K562 (cell line): Measurements from ENCODE around the gene ACE. TPM values are rescaled to one million over a fixed set of nuclear protein-coding genes. Genes with fewer than 3 reads are reported as not detected.

Experiments
- FOXK2 ChIP-seq, 2 experiments: fragments of 450-650 bp; IDR thresholded peaks in 1 of 2; conservative IDR thresholded peaks in 1 of 2; 2 replicates each; pipeline ENCODE4 v1.6.1; 2016; ENCODE audit warnings: low read depth in 2 of 2, mild to moderate bottlenecking in 1 of 2
- GATAD2A ChIP-seq: fragments of 450-650 bp; IDR thresholded peaks from 2 replicates; pipeline ENCODE4 v1.6.1; 2017
- KAT7 ChIP-seq: sonication (generic); formaldehyde crosslinking; IDR thresholded peaks from 2 replicates; pipeline ENCODE4 v1.8.0; 2022; ENCODE audit warnings: missing genetic modification reagents, mild to moderate bottlenecking, borderline replicate concordance
- MAFK ChIP-seq: IDR thresholded peaks from 2 replicates; pipeline ENCODE4 v1.6.1; 2011; ENCODE audit warnings: low read length, improper control_type of control experiment
- MTF1 ChIP-seq: fragments of 250-450 bp; sonication (Bioruptor Pico); IDR thresholded peaks from 2 replicates; pipeline ENCODE4 v1.9.0; 2021; ENCODE audit warnings: moderate library complexity, mild to moderate bottlenecking, inconsistent platforms, borderline replicate concordance
- SMAD4 ChIP-seq: fragments of 250-450 bp; sonication (Bioruptor Pico); conservative IDR thresholded peaks from 2 replicates; pipeline ENCODE4 v1.8.0; 2021; ENCODE audit warnings: inconsistent platforms, mild to moderate bottlenecking, moderate library complexity
- SNRNP70 ChIP-seq: fragments of 200-400 bp; formaldehyde crosslinking; optimal IDR thresholded peaks from 2 replicates; pipeline ENCODE3; 2017; ENCODE audit warnings: low read depth, low read length
- THAP12 ChIP-seq: fragments of 250-450 bp; sonication (Bioruptor Pico); IDR thresholded peaks from 2 replicates; pipeline ENCODE4 v1.9.0; 2021; ENCODE audit warnings: mild to moderate bottlenecking, inconsistent platforms
- U2AF1 ChIP-seq: fragments of 200-400 bp; formaldehyde crosslinking; optimal IDR thresholded peaks from 2 replicates; pipeline ENCODE3; 2017; ENCODE audit warnings: mild to moderate bottlenecking, low read depth, low read length, moderate library complexity
- ZFP36 ChIP-seq: fragments of 150-350 bp; IDR thresholded peaks from 2 replicates; pipeline ENCODE4 v1.6.1; 2018; ENCODE audit warnings: low read length, low read depth; ENCODE audit not compliant: partially characterized antibody
- ZKSCAN8 ChIP-seq: fragments of 200-800 bp; sonication (Bioruptor generic); IDR thresholded peaks from 2 replicates; pipeline ENCODE4 v1.6.1; 2016; ENCODE audit warnings: missing genetic modification characterization, missing compliant biosample characterization
- ZNF12 ChIP-seq: sonication (generic); formaldehyde crosslinking; IDR thresholded peaks from 2 replicates; pipeline ENCODE4 v1.4.0; 2020; ENCODE audit warnings: mild to moderate bottlenecking, missing genetic modification reagents
- ZNF140 ChIP-seq: fragments of 250-450 bp; sonication (Bioruptor Pico); IDR thresholded peaks from 2 replicates; pipeline ENCODE4 v1.8.0; 2021; ENCODE audit warnings: moderate library complexity, mild to moderate bottlenecking, inconsistent platforms
- ZNF175 ChIP-seq: fragments of 200-800 bp; sonication (Bioruptor generic); IDR thresholded peaks from 2 replicates; pipeline ENCODE4 v1.6.1; 2016; ENCODE audit warnings: low read depth, mild to moderate bottlenecking, missing genetic modification characterization, missing compliant biosample characterization
- polyA plus RNA-seq, 8 experiments: library from polyadenylated mRNA; depleted of rRNA in 4 of 8; stranded (reverse) in 5 of 8; unstranded in 3 of 8; fragments of >200 nt; fragmentation: Nextera tagmentation in 2 of 8; fragmentation: Illumina TruSeq in 1 of 8; extraction: Ambion mirVana in 2 of 8; extraction: Trizol in 1 of 8; gene quantifications; 2 replicates each; pipeline versions ENCODE4 v1.2.1 to v1.2.3, GENCODE V29; 2011 to 2014; ENCODE audit warnings: inconsistent platforms in 1 of 8, missing spikeins in 1 of 8
- total RNA-seq, 7 experiments: library from RNA; depleted of rRNA in 6 of 7; stranded (reverse); fragments of >200 nt in 6 of 7; fragmentation: Illumina TruSeq in 2 of 7; extraction: Trizol in 2 of 7; gene quantifications; 2 replicates each; pipeline versions ENCODE4 v1.2.1 to v1.2.3, GENCODE V29; 2011 to 2021; ENCODE audit warnings: low replicate concordance in 1 of 7
- TF ChIP-seq, protein P1 (sequence below), 2 experiments: IDR thresholded peaks; 2 replicates each; pipeline ENCODE4 v1.6.1; 2011; ENCODE audit warnings: borderline replicate concordance in 1 of 2, control low read depth in 1 of 2, low read depth in 1 of 2, low read length in 1 of 2, mild to moderate bottlenecking in 1 of 2, mixed read lengths in 1 of 2, moderate library complexity in 1 of 2; ENCODE audit not compliant: insufficient read depth in 1 of 2, insufficient read length in 1 of 2, poor library complexity in 1 of 2, severe bottlenecking in 1 of 2; ENCODE audit errors: extremely low read depth in 1 of 2
- TF ChIP-seq, protein P2 (sequence below), 3 experiments: fragments of 200-800 bp in 1 of 3; fragments of 250-450 bp in 1 of 3; fragments of 450-650 bp in 1 of 3; sonication (Bioruptor Pico) in 1 of 3; sonication (Bioruptor generic) in 1 of 3; formaldehyde crosslinking in 1 of 3; IDR thresholded peaks; 2 replicates each; pipeline versions ENCODE4 v1.6.1 to v1.8.0; 2016 to 2022; ENCODE audit warnings: mild to moderate bottlenecking in 2 of 3, missing genetic modification characterization in 2 of 3, missing compliant biosample characterization in 1 of 3, moderate library complexity in 1 of 3
- TF ChIP-seq, protein P3 (sequence below): fragments of 450-650 bp; formaldehyde crosslinking; IDR thresholded peaks from 2 replicates; pipeline ENCODE4 v1.4.0; 2020; ENCODE audit warnings: mild to moderate bottlenecking

Gene ACE
- total and polyA plus RNA-seq, 9 of the 15 experiments (the other 6 are each of a cell fraction or from before 2014, with no cell fraction given) = 0.07 to 2.5 (median 0.47) TPM; not detected in 1

DNA sequence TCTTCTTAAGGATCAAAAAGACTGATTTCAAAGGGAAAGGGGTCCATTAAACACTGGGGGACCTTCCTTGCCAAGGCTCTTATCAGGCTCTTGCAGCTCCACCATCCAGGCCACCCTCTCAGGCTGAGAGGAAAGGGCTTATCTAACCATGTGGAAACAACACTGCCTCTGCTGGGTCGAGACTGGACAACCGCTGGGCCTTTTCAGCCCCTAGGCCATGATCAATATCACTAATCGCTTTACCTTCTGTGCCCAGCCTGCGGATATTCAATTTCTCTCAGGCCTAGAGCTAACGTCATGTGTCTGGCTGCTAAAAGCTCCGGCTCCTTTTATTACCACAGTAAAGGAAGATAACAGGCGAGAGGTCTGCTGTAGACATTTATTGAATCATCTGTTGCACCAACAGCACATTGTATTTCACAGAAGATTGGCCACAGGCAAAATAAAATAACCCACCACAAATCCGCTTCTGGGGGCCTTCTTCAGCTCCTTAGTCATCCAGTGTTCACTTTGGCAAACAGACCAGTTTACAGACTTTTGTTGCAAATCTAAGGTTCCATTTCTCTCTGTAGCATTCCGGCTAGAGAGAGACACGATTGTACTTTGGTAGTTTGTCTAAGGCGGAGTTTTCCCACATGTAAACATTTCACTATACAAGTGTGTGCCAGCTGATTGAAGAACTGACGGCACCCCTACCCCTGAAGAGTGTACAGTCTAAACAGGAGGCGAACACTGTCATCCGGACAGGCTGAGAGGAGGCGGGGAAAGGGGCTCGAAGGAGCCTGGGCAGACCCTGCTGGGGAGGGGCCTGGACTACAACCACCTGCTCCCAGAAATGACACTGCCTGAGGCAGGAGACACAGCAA is 44.7 kb upstream of the ACE start (continued):
- TF ChIP-seq ZNF175 (peak; percentile 63; the same call in 1 of the 2 replicates), SMAD4 (CRISPR knock-in tag) (peak; percentile 93), MTF1 (CRISPR knock-in tag) (no peak), ZKSCAN8 (0 out of 2 replicates have a peak, but pooled peaks have one; percentile 57), ZFP36 (peak; percentile 46), FOXK2 (conservative IDR thresholded peaks at IDR 0.05 in 1 of 2, IDR thresholded peaks at IDR 0.05 in 1 of 2; ENCODE audit: low read depth in 2 of 2) (0 out of 4 replicates have a peak, but pooled peaks of 1 of the 2 experiments have one; percentile 51), KAT7 (CRISPR knock-in tag) (0 out of 2 replicates have a peak, but pooled peaks have one; percentile 69), SNRNP70 (no peak), THAP12 (CRISPR knock-in tag) (0 out of 2 replicates have a peak, but pooled peaks have one; percentile 10), ZNF12 (CRISPR knock-in tag) (no peak), GATAD2A (peak; percentile 92), ZNF140 (CRISPR knock-in tag) (no peak), U2AF1 (no peak), MAFK (no peak)
- TF ChIP-seq, protein P1, sequence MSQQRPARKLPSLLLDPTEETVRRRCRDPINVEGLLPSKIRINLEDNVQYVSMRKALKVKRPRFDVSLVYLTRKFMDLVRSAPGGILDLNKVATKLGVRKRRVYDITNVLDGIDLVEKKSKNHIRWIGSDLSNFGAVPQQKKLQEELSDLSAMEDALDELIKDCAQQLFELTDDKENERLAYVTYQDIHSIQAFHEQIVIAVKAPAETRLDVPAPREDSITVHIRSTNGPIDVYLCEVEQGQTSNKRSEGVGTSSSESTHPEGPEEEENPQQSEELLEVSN (IDR thresholded peaks at IDR 0.05; ENCODE audit: borderline replicate concordance in 1 of 2, extremely low read depth in 1 of 2, insufficient read depth in 1 of 2, insufficient read length in 1 of 2, low read depth in 1 of 2, low read length in 1 of 2, poor library complexity in 1 of 2, severe bottlenecking in 1 of 2) = peak in 1 of 2 experiments; percentile 53
- TF ChIP-seq, protein P2, sequence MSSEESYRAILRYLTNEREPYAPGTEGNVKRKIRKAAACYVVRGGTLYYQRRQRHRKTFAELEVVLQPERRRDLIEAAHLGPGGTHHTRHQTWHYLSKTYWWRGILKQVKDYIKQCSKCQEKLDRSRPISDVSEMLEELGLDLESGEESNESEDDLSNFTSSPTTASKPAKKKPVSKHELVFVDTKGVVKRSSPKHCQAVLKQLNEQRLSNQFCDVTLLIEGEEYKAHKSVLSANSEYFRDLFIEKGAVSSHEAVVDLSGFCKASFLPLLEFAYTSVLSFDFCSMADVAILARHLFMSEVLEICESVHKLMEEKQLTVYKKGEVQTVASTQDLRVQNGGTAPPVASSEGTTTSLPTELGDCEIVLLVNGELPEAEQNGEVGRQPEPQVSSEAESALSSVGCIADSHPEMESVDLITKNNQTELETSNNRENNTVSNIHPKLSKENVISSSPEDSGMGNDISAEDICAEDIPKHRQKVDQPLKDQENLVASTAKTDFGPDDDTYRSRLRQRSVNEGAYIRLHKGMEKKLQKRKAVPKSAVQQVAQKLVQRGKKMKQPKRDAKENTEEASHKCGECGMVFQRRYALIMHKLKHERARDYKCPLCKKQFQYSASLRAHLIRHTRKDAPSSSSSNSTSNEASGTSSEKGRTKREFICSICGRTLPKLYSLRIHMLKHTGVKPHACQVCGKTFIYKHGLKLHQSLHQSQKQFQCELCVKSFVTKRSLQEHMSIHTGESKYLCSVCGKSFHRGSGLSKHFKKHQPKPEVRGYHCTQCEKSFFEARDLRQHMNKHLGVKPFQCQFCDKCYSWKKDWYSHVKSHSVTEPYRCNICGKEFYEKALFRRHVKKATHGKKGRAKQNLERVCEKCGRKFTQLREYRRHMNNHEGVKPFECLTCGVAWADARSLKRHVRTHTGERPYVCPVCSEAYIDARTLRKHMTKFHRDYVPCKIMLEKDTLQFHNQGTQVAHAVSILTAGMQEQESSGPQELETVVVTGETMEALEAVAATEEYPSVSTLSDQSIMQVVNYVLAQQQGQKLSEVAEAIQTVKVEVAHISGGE (CRISPR knock-in tag; IDR thresholded peaks at IDR 0.05) = peak in 1 of 3 experiments; percentile 79; a peak in 2 of 6 replicates
- TF ChIP-seq, protein P3, sequence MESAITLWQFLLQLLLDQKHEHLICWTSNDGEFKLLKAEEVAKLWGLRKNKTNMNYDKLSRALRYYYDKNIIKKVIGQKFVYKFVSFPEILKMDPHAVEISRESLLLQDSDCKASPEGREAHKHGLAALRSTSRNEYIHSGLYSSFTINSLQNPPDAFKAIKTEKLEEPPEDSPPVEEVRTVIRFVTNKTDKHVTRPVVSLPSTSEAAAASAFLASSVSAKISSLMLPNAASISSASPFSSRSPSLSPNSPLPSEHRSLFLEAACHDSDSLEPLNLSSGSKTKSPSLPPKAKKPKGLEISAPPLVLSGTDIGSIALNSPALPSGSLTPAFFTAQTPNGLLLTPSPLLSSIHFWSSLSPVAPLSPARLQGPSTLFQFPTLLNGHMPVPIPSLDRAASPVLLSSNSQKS = no peak
